Activated T-helper 2 cell treated with anti-CD3 and anti-CD28 coated beads, Interferon-gamma antibody, Interleukin-2, Interleukin-4, amounts not matched to agents 10 μg/mL and 5 μg/mL and 100 μg/mL, durations not matched to agents 14 hours and 24 hours and 36 hours (primary cell): ENCODE data around the gene KIF6. TPM values are rescaled to one million over a fixed set of nuclear protein-coding genes. Genes with fewer than 3 reads are reported as not detected.
A peak's percentile ranks its signal among the peaks of the same experiment; 100 is the strongest.

Experiments used
- DNase-seq: peaks from one replicate; pipeline ENCODE4 v3.0.0; 2021; ENCODE audit warnings: low spot score
- H3K27ac Mint-ChIP-seq: one replicate; pipeline ENCODE4 v1.8.0; 2021; ENCODE audit warnings: mixed read lengths
- H3K27me3 Mint-ChIP-seq: one replicate; pipeline ENCODE4 v1.8.0; 2021; ENCODE audit warnings: low read depth, mixed read lengths
- H3K36me3 Mint-ChIP-seq: one replicate; pipeline ENCODE4 v1.8.0; 2021; ENCODE audit warnings: low read depth, mixed read lengths
- H3K4me1 Mint-ChIP-seq: one replicate; pipeline ENCODE4 v1.8.0; 2021; ENCODE audit warnings: low read depth, mixed read lengths
- H3K4me3 Mint-ChIP-seq: one replicate; pipeline ENCODE4 v1.8.0; 2021; ENCODE audit warnings: low read depth, mild to moderate bottlenecking, moderate library complexity, mixed read lengths
- H3K9me3 Mint-ChIP-seq: one replicate; pipeline ENCODE4 v1.8.0; 2021; ENCODE audit warnings: mixed read lengths
- intact Hi-C: fragments of 100-400 bp; cut with micrococcal nuclease; formaldehyde crosslinking; loops from one replicate; pipeline ENCODE4 v1.15.1; 2023
- total RNA-seq: library from RNA; stranded (reverse); gene quantifications from 2 replicates; pipeline ENCODE4 v1.2.3, GENCODE V29; 2022

The KIF6 gene
- total RNA-seq, 1 donor from 2014 or later = 0.25 TPM

DNA sequence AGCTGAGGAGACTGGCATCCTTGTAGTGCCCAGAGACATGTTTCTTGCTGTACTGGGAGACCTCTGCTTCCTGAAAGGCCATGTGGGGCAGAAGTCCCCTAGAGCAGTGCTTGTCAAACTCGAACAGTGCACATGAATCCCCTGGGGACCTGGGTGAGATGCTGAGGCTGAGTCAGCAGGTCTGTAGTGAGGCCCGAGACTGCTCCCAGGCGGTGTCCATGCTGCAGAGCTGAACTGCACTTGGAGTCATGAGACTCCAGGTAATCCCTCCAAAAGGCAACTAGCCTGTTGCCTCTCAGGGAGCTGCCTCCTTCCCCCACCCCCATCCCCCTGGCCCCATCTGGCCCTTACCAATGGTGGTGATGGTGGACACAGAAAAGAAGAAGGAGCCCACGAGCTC is 414.7 kb downstream of the KIF6 start:
- no peak for DNase-seq
- peaks cover 4% of the 10 kb centered on the region for H3K4me1 Mint-ChIP-seq
- H3K36me3 Mint-ChIP-seq = no peaks in the 10 kb centered on the region
- no peak overlapping the region for H3K27ac Mint-ChIP-seq
- H3K9me3 Mint-ChIP-seq = no peaks in the 10 kb centered on the region
- H3K4me3 Mint-ChIP-seq = no peak overlapping the region
- peaks cover 45% of the 10 kb centered on the region for H3K27me3 Mint-ChIP-seq
- intact Hi-C loops = loop anchor here (5.0 kb wide), 1 partner anchor 313 kb away; no protein-coding TSS in a partner anchor

DNA sequence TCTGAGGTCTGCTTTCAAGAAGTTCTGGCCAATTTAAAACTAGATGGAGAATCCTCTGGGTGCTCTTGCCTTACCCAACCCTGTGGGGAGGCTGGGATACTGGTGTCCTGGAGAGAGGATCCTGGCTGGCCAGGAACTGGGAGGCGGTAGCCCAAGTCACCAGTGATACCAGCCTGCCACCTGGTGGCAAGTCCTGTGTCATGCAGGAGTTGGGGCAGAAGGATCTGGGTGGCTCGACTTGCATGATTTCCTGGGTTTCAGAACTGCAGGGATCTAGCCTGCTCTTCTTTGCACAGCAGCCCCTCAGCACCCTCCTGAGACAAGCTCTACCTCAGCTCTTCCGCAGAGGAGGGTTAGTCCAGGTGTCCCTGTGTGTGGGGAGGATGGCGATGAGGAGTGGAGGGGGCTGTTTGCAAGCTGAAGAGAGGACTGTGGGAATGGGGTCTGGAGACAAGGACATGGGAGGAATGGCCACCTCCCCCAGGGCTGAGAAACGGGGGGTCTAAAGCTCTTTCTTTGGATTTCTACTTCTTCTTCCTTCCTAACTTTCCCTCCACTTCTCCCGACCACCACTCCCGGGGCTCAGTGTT is 415.2 kb downstream of the KIF6 start:
- Mint-ChIP-seq H3K36me3 (no peaks in the 10 kb centered on the region), H3K4me3 (no peak overlapping the region), H3K9me3 (no peaks in the 10 kb centered on the region), H3K27ac (no peak overlapping the region), H3K4me1 (peaks cover 2% of the 10 kb centered on the region), H3K27me3 (peaks cover 40% of the 10 kb centered on the region)
- peak; percentile 44 for DNase-seq
- intact Hi-C loops = loop anchor here (5.0 kb wide), 1 partner anchor 313 kb away; no protein-coding TSS in a partner anchor

DNA sequence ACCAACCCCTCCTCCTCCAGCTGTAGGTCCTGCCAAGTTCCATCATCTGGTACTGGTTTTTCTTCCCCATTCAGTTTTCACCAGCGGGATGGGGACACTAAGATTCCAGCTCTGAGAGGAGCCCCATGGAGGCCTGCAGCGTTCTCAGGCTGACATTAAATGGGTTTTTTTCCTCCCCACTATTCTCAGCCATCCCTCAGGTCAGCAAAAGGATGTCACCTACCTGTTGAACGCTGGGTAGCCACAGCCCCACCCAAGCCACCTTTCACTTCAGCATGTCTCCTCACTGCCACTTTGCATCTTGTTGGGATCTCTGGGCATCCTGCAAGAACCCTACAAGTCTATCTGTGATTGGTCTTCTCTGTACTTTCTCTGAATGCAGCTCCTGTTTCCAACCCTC is 417.7 kb downstream of the KIF6 start:
- intact Hi-C loops = no loop called here
- no peak for DNase-seq
- Mint-ChIP-seq H3K27me3 (peaks cover 24% of the 10 kb centered on the region), H3K4me1 (peaks cover 7% of the 10 kb centered on the region), H3K4me3 (no peak overlapping the region), H3K9me3 (no peaks in the 10 kb centered on the region), H3K36me3 (no peaks in the 10 kb centered on the region), H3K27ac (no peak overlapping the region)

- no peaks in the 10 kb centered on the region for H3K9me3 Mint-ChIP-seq
- DNase-seq = no peak
- intact Hi-C loops = no loop called here
- H3K36me3 Mint-ChIP-seq = no peaks in the 10 kb centered on the region
- H3K27me3 Mint-ChIP-seq = peaks cover 6% of the 10 kb centered on the region
- H3K4me3 Mint-ChIP-seq = no peak overlapping the region
- H3K27ac Mint-ChIP-seq = no peak overlapping the region
- H3K4me1 Mint-ChIP-seq = peaks cover 8% of the 10 kb centered on the region
Observed at GRCh38 chr6:39304951-39305350, 420.3 kb downstream of the KIF6 start.

DNA sequence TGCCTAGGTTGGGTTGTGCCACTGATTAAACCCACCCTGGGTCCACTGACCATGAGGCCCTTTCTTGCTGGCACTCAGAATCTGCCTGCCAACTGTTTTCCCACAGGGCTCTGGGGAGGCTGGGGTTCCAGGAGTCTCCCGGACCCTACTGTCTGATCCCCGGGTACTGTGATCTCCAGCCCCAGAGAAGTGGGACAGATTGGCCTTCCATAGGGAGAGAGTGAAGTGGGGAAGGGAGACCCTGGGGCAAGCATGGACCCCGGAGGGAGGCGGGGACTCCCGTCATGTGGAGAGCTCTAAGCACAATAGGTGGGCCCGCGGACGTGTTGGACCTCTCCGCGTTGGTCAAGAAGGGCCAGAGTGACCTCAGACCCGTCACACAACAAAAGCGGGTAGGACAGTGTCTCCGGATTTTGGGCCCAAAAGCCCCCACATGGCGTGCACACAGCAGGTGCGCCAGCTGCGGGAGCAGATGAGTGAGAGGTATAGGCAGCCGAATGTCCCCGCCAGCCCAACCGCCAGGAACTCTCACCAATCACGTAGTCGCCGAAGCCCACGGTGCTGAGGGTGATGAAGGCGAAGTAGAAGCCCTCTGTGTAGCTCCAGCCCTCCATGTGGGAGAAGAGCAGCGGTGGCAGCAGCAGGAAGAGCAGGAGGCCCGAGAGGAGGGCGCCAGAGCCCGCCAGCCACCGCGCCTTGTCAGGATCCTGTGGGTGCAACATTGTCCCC is 421.6 kb downstream of the KIF6 start:
- H3K27ac Mint-ChIP-seq = no peak overlapping the region
- DNase-seq = no peak
- H3K9me3 Mint-ChIP-seq = no peaks in the 10 kb centered on the region
- H3K36me3 Mint-ChIP-seq = no peaks in the 10 kb centered on the region
- H3K4me3 Mint-ChIP-seq = no peak overlapping the region
- H3K4me1 Mint-ChIP-seq = peaks cover 8% of the 10 kb centered on the region
- intact Hi-C loops = loop anchor here (1.0 to 2.0 kb wide), 5 partner anchors 74 to 431 kb away; partner anchors contain the start of gene KCNK5
- peaks cover 4% of the 10 kb centered on the region for H3K27me3 Mint-ChIP-seq

GRCh38 chr6:39302669-39303424 is 422.4 kb downstream of the KIF6 start:
- Mint-ChIP-seq H3K27me3 (peaks cover 4% of the 10 kb centered on the region), H3K9me3 (no peaks in the 10 kb centered on the region), H3K36me3 (no peaks in the 10 kb centered on the region), H3K27ac (peak overlapping the region; percentile 20), H3K4me1 (peaks cover 8% of the 10 kb centered on the region), H3K4me3 (peak overlapping the region; percentile 40)
- peak; percentile 77 for DNase-seq
- intact Hi-C loops = loop anchor here (1.0 to 2.0 kb wide), 5 partner anchors 74 to 430 kb away; partner anchors contain the start of gene KCNK5

GRCh38 chr6:39302011-39302410 is 423.2 kb downstream of the KIF6 start:
- Mint-ChIP-seq H3K9me3 (no peaks in the 10 kb centered on the region), H3K4me3 (no peak overlapping the region), H3K27me3 (no peaks in the 10 kb centered on the region), H3K27ac (no peak overlapping the region), H3K36me3 (no peaks in the 10 kb centered on the region), H3K4me1 (peaks cover 8% of the 10 kb centered on the region)
- intact Hi-C loops = loop anchor here (2.0 kb wide), 3 partner anchors 215 to 429 kb away; no protein-coding TSS in a partner anchor
- no peak for DNase-seq

DNA sequence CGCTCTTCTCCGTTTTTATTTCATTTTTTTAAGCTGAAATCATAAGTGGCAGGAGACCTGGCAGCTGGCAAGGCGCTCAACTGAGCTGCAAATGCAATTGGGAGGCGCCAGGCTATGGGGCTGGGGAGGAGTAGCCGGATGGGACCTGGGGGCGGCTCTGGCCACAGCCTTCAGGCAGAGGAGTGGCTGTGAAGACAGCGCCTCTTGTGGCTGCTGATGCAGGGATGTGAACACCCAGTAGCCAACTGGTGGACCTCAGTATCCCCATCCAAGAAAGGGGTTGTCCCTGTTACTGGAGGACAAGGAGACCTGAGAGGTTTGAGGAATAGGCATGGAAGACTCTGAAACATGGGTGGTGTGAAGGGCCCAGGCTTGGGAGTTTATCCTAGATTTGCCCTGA is 423.6 kb downstream of the KIF6 start:
- H3K36me3 Mint-ChIP-seq = no peaks in the 10 kb centered on the region
- H3K27me3 Mint-ChIP-seq = no peaks in the 10 kb centered on the region
- H3K4me1 Mint-ChIP-seq = peaks cover 8% of the 10 kb centered on the region
- H3K9me3 Mint-ChIP-seq = no peaks in the 10 kb centered on the region
- no peak overlapping the region for H3K27ac Mint-ChIP-seq
- no peak for DNase-seq
- intact Hi-C loops = loop anchor here (2.0 kb wide), 3 partner anchors 215 to 429 kb away; no protein-coding TSS in a partner anchor
- H3K4me3 Mint-ChIP-seq = no peak overlapping the region

DNA sequence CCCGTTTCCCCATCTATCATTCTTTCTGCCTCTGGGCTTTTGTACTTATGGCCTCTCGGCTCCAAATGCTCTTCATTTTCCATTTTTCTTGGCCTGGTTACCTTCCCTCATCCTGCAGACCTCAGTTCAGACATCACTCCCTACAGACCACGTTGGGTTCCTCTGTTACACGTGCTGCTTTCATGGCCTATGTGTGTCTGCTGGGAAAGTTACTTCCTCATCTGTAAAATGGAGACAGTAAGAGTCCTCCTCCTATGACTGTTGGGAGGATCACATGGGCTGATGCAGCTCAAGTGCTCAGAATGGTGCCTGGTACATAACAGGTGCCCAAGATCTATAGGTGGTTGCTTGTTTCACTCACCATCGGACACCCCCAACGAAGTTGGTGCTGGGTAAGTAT is 424.5 kb downstream of the KIF6 start:
- Mint-ChIP-seq H3K9me3 (no peaks in the 10 kb centered on the region), H3K27me3 (no peaks in the 10 kb centered on the region), H3K36me3 (no peaks in the 10 kb centered on the region), H3K4me1 (peaks cover 8% of the 10 kb centered on the region), H3K27ac (no peak overlapping the region), H3K4me3 (no peak overlapping the region)
- intact Hi-C loops = no loop called here
- DNase-seq = no peak

GRCh38 chr6:39298061-39298460 is 427.1 kb downstream of the KIF6 start:
- Mint-ChIP-seq H3K27me3 (no peaks in the 10 kb centered on the region), H3K27ac (no peak overlapping the region), H3K9me3 (no peaks in the 10 kb centered on the region), H3K36me3 (no peaks in the 10 kb centered on the region), H3K4me1 (peaks cover 7% of the 10 kb centered on the region), H3K4me3 (no peak overlapping the region)
- DNase-seq = no peak
- intact Hi-C loops = no loop called here

DNA sequence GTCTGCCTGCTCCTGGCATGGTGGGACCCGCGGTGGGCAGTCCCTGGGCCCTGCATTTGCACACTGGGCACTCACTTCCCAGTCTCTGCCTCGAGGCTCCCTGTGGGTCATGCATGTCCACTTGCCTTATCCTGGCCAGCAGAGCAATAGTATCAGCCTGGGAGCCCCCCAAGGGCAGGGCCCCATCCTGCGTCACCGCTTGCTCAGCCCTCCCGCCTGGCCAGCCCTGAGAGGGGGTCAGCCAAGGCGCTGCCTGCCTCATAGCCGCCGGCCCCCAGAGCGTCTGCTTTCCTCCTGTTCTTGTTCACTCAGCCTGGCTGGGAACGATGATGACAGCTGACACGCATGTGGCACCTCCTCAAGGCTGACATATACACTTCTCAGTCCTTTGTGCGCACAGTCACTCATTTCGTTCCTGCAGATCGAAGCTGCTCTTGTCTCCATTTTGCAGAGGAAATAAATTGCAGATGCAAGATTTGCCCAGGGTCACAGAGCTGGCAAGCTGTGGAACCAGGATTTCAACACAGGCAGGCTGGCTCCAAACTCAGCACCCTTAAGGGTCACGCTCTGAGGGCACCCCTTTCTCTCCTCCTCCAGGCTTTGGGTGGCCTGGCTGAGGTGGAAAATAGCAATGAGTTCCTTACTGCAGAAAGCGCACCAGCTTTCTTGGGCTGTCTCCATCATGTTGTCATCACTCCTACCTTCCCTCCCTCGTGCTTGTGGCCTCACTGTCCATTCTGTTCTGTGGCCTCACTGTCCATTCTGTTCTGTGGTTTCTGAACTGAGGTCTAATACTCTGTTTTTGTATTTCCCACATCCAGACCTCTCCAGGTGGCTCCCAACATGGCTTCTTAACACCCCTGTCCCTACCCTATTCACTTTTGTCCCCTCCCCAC is 428.2 kb downstream of the KIF6 start:
- no peaks in the 10 kb centered on the region for H3K36me3 Mint-ChIP-seq
- no peaks in the 10 kb centered on the region for H3K9me3 Mint-ChIP-seq
- no peak overlapping the region for H3K27ac Mint-ChIP-seq
- DNase-seq = no peak
- H3K4me1 Mint-ChIP-seq = no peaks in the 10 kb centered on the region
- no peaks in the 10 kb centered on the region for H3K27me3 Mint-ChIP-seq
- intact Hi-C loops = no loop called here
- H3K4me3 Mint-ChIP-seq = no peak overlapping the region

GRCh38 chr6:39295611-39296011 is 429.6 kb downstream of the KIF6 start:
- no peak overlapping the region for H3K4me3 Mint-ChIP-seq
- H3K27ac Mint-ChIP-seq = no peak overlapping the region
- intact Hi-C loops = no loop called here
- DNase-seq = no peak
- no peaks in the 10 kb centered on the region for H3K27me3 Mint-ChIP-seq
- H3K4me1 Mint-ChIP-seq = no peaks in the 10 kb centered on the region
- H3K9me3 Mint-ChIP-seq = no peaks in the 10 kb centered on the region
- H3K36me3 Mint-ChIP-seq = no peaks in the 10 kb centered on the region
